Left ventricle myocardium superior (tissue), 1 donor: ENCODE results near the gene PDSS1. TPM values are rescaled to one million over a fixed set of nuclear protein-coding genes. Genes with fewer than 3 reads are reported as not detected.
"Not testable (repeated sequence)": the region's sequence is repeated elsewhere in the genome, so short reads cannot be mapped to it uniquely, and the experiment has no call there.

Experiments
- ATAC-seq: fragments of 200-7000 bp; cut with Tn5 transposase; one replicate; pipeline ENCODE4 v1.9.1; 2020; ENCODE audit warnings: mild to moderate bottlenecking, moderate library complexity
- DNase-seq: peaks from one replicate; pipeline ENCODE4 v3.0.0-alpha.2; 2020
- intact Hi-C: fragments of 100-400 bp; cut with micrococcal nuclease; formaldehyde crosslinking; loops from one replicate; pipeline ENCODE4 v1.11.0; 2022
- total RNA-seq: library from RNA; stranded (reverse); fragmentation: NEBNext Ultra II Directional; extraction: Animal tissue kit (Norgen Biotek cat#: 25700); gene quantifications from one replicate; pipeline ENCODE4 v1.2.1, GENCODE V29; 2021
- donor health status: DM: no; HTN: yes; CAD: no; lungs with severe emphysema.

PDSS1 gene
- total RNA-seq, 1 donor from 2014 or later: 5.8 TPM

DNA sequence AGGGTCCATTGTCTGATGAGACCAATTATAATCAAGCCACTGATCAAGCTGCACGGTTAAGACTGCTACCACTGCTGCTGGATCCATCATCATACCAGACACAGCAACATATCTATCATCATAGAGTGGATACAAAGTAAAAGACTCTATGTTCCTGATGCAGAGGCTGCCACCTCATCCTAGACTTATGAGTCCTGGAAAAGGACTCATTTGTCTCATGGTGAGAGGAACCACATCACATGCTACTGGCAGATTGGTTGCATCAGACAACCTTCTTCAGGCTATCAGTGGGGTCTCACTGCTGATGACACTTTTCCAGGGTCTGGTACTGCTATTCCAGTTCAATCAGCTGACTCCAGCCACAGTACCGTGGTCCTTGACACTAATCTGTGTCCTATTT, 84.3 kb downstream of the PDSS1 start:
- ATAC-seq (no peak), DNase-seq (no peak)
- intact Hi-C loops: no loop called here

DNA sequence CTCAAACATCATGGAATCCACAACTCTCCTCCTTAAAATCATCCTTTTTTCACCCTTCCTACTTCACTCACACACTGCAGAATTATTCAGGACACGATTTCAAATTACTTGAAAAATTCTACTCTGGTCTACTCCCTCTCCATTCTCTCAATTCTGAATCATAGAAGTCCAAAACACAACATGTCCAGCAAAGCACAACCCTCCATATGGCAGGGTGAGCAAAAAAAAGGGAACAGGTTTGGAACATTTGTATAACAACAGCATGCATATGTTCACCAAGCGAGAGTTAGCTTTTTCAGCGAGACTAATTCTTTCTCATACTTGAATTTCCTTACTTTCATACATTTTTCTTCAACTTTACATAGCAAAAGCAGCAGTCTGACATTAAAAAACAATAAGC, 89.9 kb downstream of the PDSS1 start:
- ATAC-seq: no peak

DNA sequence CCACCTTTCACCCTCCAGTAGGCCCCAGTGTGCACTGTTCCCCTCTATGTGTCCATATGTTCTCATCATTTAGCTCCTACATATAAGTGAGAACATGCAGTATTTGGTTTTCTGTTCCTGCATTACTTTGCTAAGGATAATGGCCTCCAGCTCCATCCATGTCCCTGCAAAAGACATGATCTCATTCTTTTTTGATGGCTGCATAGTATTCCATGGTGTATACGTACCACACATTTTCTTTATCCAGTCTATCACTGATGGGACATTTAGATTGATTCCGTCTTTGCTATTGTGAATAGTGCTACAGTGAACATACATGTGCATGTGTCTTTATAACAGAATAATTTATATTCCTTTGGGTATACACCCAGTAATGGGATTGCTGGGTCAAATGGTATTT, 92.3 kb downstream of the PDSS1 start:
- ATAC-seq, DNase-seq, intact Hi-C loops: not testable (repeated sequence)

More for the DNA sequence above, 89.9 kb downstream of the PDSS1 start:
- intact Hi-C loops: no loop called here
- no peak for DNase-seq

DNA sequence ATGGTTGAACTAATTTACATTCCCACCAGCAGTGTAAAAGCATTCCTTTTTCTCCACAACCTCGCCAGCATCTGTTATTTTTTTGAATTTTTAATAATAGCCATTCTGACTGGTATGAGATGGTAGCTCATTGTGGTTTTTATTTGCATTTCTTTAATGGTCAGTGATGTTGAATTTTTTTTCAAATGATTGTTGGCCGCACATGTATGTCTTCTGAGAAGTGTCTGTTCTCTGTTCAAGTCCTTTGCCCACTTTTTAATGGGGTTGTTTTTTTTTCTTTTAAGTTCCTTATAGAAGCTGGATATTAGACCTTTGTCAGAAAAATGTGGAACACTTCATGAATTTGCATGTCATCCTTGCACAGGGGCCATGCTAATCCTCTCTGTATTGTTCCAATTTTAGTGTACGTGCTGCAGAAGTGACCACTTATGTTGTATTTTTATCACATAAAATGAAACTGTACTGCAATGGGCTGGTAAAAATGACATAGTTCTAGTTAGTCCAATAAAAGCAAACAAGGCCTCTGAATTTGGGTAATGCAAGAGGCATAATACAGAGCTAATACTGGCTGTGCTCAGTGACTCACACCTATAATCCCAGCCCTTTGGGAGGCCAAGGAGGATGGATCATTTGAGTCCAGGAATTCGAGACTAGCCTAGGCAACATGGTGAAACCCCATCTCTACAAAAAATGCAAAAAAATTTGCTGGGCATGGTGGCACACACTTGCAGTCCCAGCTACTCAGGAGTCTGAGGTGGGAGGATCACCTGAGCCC, 92.9 kb downstream of the PDSS1 start:
- intact Hi-C loops: no loop called here
- DNase-seq (no peak), ATAC-seq (no peak)

DNA sequence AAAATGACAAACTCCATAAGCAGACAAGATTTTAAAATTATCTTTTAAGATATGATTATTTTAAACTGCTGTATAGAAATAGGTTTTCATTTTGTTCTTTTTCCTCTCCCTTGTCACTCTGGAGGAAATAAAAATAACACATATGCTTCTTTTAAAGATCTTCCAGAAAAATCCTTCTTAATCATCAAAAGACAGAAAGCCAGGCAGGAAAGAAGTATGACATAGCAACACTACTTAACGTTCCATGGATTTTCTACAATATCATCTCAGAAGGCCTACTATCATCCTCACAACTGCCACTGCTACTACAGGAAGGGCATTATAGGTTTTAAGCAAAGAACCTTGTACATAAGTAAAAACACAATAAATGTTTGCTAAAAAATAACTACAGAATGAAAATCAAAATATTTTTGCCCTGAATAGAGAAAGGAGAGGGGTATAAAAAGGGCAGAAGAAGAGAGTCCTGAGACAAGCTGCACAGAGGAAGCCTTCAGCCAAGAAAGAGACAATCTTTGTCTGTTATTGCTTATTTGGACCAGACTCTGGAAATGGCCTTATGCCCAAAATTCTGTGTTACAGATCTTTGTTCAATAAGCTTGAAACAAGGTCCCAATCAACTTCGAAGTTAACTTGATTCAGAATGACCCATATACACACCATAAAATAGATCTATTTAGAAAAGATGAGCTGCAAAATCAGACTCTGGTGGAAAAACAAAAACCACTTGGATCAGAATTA, 95.4 kb downstream of the PDSS1 start:
- ATAC-seq: no peak
- no peak for DNase-seq
- intact Hi-C loops: no loop called here

Other genes with a start within 250 kb of the PDSS1 start
- gene ABI1, start 163.3 kb downstream of the PDSS1 start, total RNA-seq: 27.2 TPM